ENCODE measurements around the gene ZNF618. TPM values are rescaled to one million over a fixed set of nuclear protein-coding genes. Genes with fewer than 3 reads are reported as not detected.

Gene ZNF618
- total and polyA plus RNA-seq, 2 experiments from 2014 or later = 12.1 to 22.1 TPM

GRCh38 chr9:113858282-113858681, 17.8 kb upstream of the ZNF618 start:
- Histone ChIP-seq H2AFZ (peak overlapping the region; percentile 89; the same call in 1 of the 2 replicates), H3K4me2 (no peak overlapping the region)
- TF ChIP-seq ZNF331 (CRISPR knock-in tag; IDR thresholded peaks at IDR 0.05; ENCODE audit: low read depth) = no peak
- no peak for TF ChIP-seq REST (IDR thresholded peaks at IDR 0.05; ENCODE audit: unreplicated experiment)
- no peak for TF ChIP-seq EZH2 (IDR thresholded peaks at IDR 0.05; ENCODE audit: low read depth, unreplicated experiment)
- TF ChIP-seq ZNF114 (CRISPR knock-in tag; IDR thresholded peaks at IDR 0.05) = no peak
- TF ChIP-seq CREB1 (CRISPR knock-in tag; IDR thresholded peaks at IDR 0.05; ENCODE audit: low read depth) = no peak
- no peak for TF ChIP-seq NANOG (IDR thresholded peaks at IDR 0.05; ENCODE audit: borderline replicate concordance)
- no peak for TF ChIP-seq POLR2AphosphoS5 (IDR thresholded peaks at IDR 0.05; ENCODE audit: low read depth)
- no peak for TF ChIP-seq STAT1 (IDR thresholded peaks at IDR 0.05; ENCODE audit: unreplicated experiment)
- no peak for TF ChIP-seq JUNB (IDR thresholded peaks at IDR 0.05; ENCODE audit: unreplicated experiment)
- no peak for TF ChIP-seq CTCF (conservative IDR thresholded peaks at IDR 0.05; ENCODE audit: low read depth in 2 of 2)
- TF ChIP-seq EZH2phosphoT487 (IDR thresholded peaks at IDR 0.05; ENCODE audit: unreplicated experiment) = no peak
- TF ChIP-seq ETS1 (IDR thresholded peaks at IDR 0.05) = no peak
- no peak for TF ChIP-seq ZNF462 (CRISPR knock-in tag; IDR thresholded peaks at IDR 0.05)

More at GRCh38 chr9:113858282-113858681, 17.8 kb upstream of the ZNF618 start:
- Mint-ChIP-seq H3K27ac (no peak overlapping the region), H3K27me3 (ENCODE audit: insufficient read depth, low read depth, poor library complexity) (peaks cover 8% of the 10 kb centered on the region), H3K36me3 (ENCODE audit: low read depth) (no peaks in the 10 kb centered on the region), H3K9me3 (no peaks in the 10 kb centered on the region), H3K4me3 (no peak overlapping the region), H3K4me1 (peaks cover 20% of the 10 kb centered on the region)
- Histone ChIP-seq H3K9me2 (ENCODE audit: insufficient read depth) (no peaks in the 10 kb centered on the region), H3K79me2 (replicated peaks; ENCODE audit: insufficient read depth) (no peaks in the 10 kb centered on the region), H4K20me1 (replicated peaks; ENCODE audit: insufficient read depth) (no peaks in the 10 kb centered on the region), H3K4me3 (no peak overlapping the region), H3K27ac (ENCODE audit: low read depth) (no peak overlapping the region), H3K4me1 (ENCODE audit: insufficient read depth) (peaks cover 14% of the 10 kb centered on the region), H3K36me3 (ENCODE audit: insufficient read depth) (no peaks in the 10 kb centered on the region), H3F3A (replicated peaks; ENCODE audit: low read depth) (no peaks in the 10 kb centered on the region), H3K27me3 (ENCODE audit: insufficient read depth) (no peaks in the 10 kb centered on the region)
- no peak for DNase-seq (ENCODE audit: low spot score)
- no peak; the same call in 2 of the 3 replicates for ATAC-seq
